GM18499 (cell line): ENCODE results near the gene F11.
"Not testable (repeated sequence)": the region's sequence is repeated elsewhere in the genome, so short reads cannot be mapped to it uniquely, and the experiment has no call there.

Source experiments
- ATAC-seq: cut with Tn5 transposase; IDR thresholded peaks from one replicate; pipeline ENCODE4 v1.9.1; 2021; ENCODE audit warnings: moderate number of reproducible peaks; ENCODE audit not compliant: insufficient read depth, unreplicated experiment

Gene F11

GRCh38 chr4:186249785-186250754, 15.9 kb upstream of the F11 start:
- no peak for ATAC-seq

GRCh38 chr4:186250760-186251159, 15.2 kb upstream of the F11 start:
- ATAC-seq = no peak

GRCh38 chr4:186255122-186255521, 10.9 kb upstream of the F11 start:
- ATAC-seq = no peak

- no peak for ATAC-seq
These were observed 7.7 kb upstream of the F11 start for GRCh38 chr4:186258216-186258811.

- no peak for ATAC-seq
These were observed 5.9 kb upstream of the F11 start for GRCh38 chr4:186260117-186260503.

GRCh38 chr4:186260504-186261448, 5.2 kb upstream of the F11 start:
- ATAC-seq = no peak

- ATAC-seq = no peak
These were observed 1.3 kb upstream of the F11 start for GRCh38 chr4:186264660-186265059.

- not testable (repeated sequence) for ATAC-seq
These were observed 739 bp upstream of the F11 start for GRCh38 chr4:186265250-186265649.

GRCh38 chr4:186266729-186267456, 904 bp downstream of the F11 start:
- no peak for ATAC-seq

- ATAC-seq = no peak
These were observed 5.2 kb downstream of the F11 start for GRCh38 chr4:186271081-186271678.

GRCh38 chr4:186272699-186273391, 6.9 kb downstream of the F11 start:
- ATAC-seq = no peak

- not testable (repeated sequence) for ATAC-seq
These were observed 7.4 kb downstream of the F11 start for GRCh38 chr4:186273392-186273789.

- ATAC-seq = no peak
These were observed 17.3 kb downstream of the F11 start for GRCh38 chr4:186283311-186283710.

- no peak for ATAC-seq
These were observed 19.2 kb downstream of the F11 start for GRCh38 chr4:186285147-186285546.

GRCh38 chr4:186286581-186286980, 20.6 kb downstream of the F11 start:
- no peak for ATAC-seq

- no peak for ATAC-seq
These were observed 25.4 kb downstream of the F11 start for GRCh38 chr4:186291256-186291890.

GRCh38 chr4:186294160-186294559, 28.2 kb downstream of the F11 start:
- ATAC-seq = no peak

GRCh38 chr4:186296481-186296880, 30.5 kb downstream of the F11 start:
- ATAC-seq = no peak
